HCT116 (cell line): Measurements from ENCODE around the gene SUPT3H. TPM values are rescaled to one million over a fixed set of nuclear protein-coding genes. Genes with fewer than 3 reads are reported as not detected.

ENCODE experiments used
- ATAC-seq: fragments of 200-7000 bp; cut with Tn5 transposase; 2 replicates; pipeline ENCODE4 v1.9.1; 2020; ENCODE audit warnings: mild to moderate bottlenecking, moderate library complexity
- BruUV-seq: library from RNA; stranded (reverse); fragments of 400-500 nt; replicated peaks from 2 replicates; lab custom pipeline; 2021; lab: Mats Ljungman, UMichigan
- CTCF ChIA-PET: fragments of 300-600 bp; sonication (Branson Sonifier 250); formaldehyde crosslinking; loops from one replicate; lab custom pipeline; 2021; ENCODE audit warnings: antibody characterized with exemption; lab: Charles Lee
- POLR2A ChIA-PET: fragments of 300-600, 350-600 bp; sonication (Branson Sonifier 250); formaldehyde crosslinking; loops from one replicate; lab custom pipeline; 2021; ENCODE audit warnings: antibody characterized with exemption; lab: Charles Lee
- RAD21 ChIA-PET, 2 experiments: fragments of 300-600 bp; sonication (Branson Sonifier 250); formaldehyde crosslinking; loops; one replicate each; lab custom pipeline; 2023; ENCODE audit warnings: low total read pairs in 2 of 2; ENCODE audit not compliant: uncharacterized antibody in 2 of 2, unreplicated experiment in 2 of 2, low non-redundant PET in 1 of 2; lab: Charles Lee
- DNase-seq: peaks from one replicate; pipeline ENCODE4 v3.0.0-alpha.2; 2010; ENCODE audit warnings: low read depth, low spot score
- H2AFZ ChIP-seq: fragments of 200-600 bp; shearing (Covaris generic), sonication (generic); 2 replicates; pipeline ENCODE4 v1.6.1; 2017; ENCODE audit warnings: low read depth, mixed run types, mixed read lengths, antibody characterized with exemption, low read length; ENCODE audit not compliant: poor library complexity, severe bottlenecking
- H3K27ac ChIP-seq: 2 replicates; pipeline ENCODE4 v1.5.1; 2012; ENCODE audit warnings: low read depth, low read length
- H3K27me3 ChIP-seq: fragments of 200-600 bp; sonication (generic); 2 replicates; pipeline ENCODE4 v1.6.1; 2016; ENCODE audit warnings: mixed run types, low read length, mixed read lengths; ENCODE audit not compliant: insufficient read depth
- H3K36me3 ChIP-seq, 2 experiments: fragments of 200-500 bp in 1 of 2; fragments of 200-600 bp in 1 of 2; sonication (Bioruptor generic) in 1 of 2; sonication (generic) in 1 of 2; 2 replicates each; pipeline versions ENCODE4 v1.5.1 to v1.6.1; 2014 to 2016; ENCODE audit warnings: low read length in 2 of 2, inconsistent platforms in 1 of 2, mixed read lengths in 1 of 2, mixed run types in 1 of 2; ENCODE audit not compliant: insufficient read depth in 2 of 2, control insufficient read depth in 1 of 2
- H3K4me1 ChIP-seq, 2 experiments: fragments of 200-600 bp in 1 of 2; sonication (generic) in 1 of 2; 2 replicates each; pipeline versions ENCODE4 v1.5.1 to v1.6.1; 2012 to 2017; ENCODE audit warnings: low read length in 2 of 2, inconsistent platforms in 1 of 2, mild to moderate bottlenecking in 1 of 2, mixed read lengths in 1 of 2, mixed run types in 1 of 2, moderate library complexity in 1 of 2; ENCODE audit not compliant: insufficient read depth in 2 of 2, control insufficient read depth in 1 of 2
- H3K4me2 ChIP-seq: fragments of 200-600 bp; sonication (generic); 2 replicates; pipeline ENCODE4 v1.6.1; 2017; ENCODE audit warnings: mixed run types, low read length, mixed read lengths
- H3K4me3 ChIP-seq, 2 experiments: fragments of 200-600 bp in 1 of 2; sonication (generic) in 1 of 2; replicated peaks in 1 of 2; 2 replicates each; pipeline ENCODE4 v1.5.1; 2011 to 2016; ENCODE audit warnings: low read length in 2 of 2, control low read depth in 1 of 2, low read depth in 1 of 2, mild to moderate bottlenecking in 1 of 2, mixed read lengths in 1 of 2, mixed run types in 1 of 2
- H3K79me2 ChIP-seq: fragments of 200-600 bp; sonication (generic); 2 replicates; pipeline ENCODE4 v1.6.1; 2017; ENCODE audit warnings: mild to moderate bottlenecking, mixed run types, low read length, moderate library complexity, mixed read lengths; ENCODE audit not compliant: insufficient read depth
- H3K9ac ChIP-seq: fragments of 200-600 bp; sonication (generic); 2 replicates; pipeline ENCODE4 v1.6.1; 2016; ENCODE audit warnings: low read length, mixed read lengths
- H3K9me2 ChIP-seq: fragments of 200-600 bp; sonication (generic), shearing (Covaris generic); 2 replicates; pipeline ENCODE4 v1.6.1; 2017; ENCODE audit warnings: mixed run types, mild to moderate bottlenecking, moderate library complexity; ENCODE audit not compliant: insufficient read depth
- H3K9me3 ChIP-seq, 2 experiments: fragments of 200-500 bp in 1 of 2; fragments of 200-600 bp in 1 of 2; sonication (Bioruptor generic) in 1 of 2; sonication (generic) in 1 of 2; 2 replicates each; pipeline ENCODE4 v1.6.1; 2014 to 2017; ENCODE audit warnings: low read length in 2 of 2, mixed read lengths in 2 of 2, inconsistent platforms in 1 of 2, low read depth in 1 of 2, mild to moderate bottlenecking in 1 of 2, mixed run types in 1 of 2, moderate library complexity in 1 of 2; ENCODE audit not compliant: control insufficient read depth in 1 of 2, insufficient read depth in 1 of 2
- H4K20me1 ChIP-seq: fragments of 200-600 bp; sonication (generic), shearing (Covaris generic); 2 replicates; pipeline ENCODE4 v1.6.1; 2017; ENCODE audit warnings: mixed run types, mild to moderate bottlenecking, moderate library complexity; ENCODE audit not compliant: insufficient read depth
- CEBPB ChIP-seq: IDR thresholded peaks from 2 replicates; pipeline ENCODE4 v1.6.1; 2012; ENCODE audit warnings: low read depth
- EGR1 ChIP-seq: IDR thresholded peaks from 2 replicates; pipeline ENCODE4 v1.6.1; 2012; ENCODE audit warnings: low read depth
- ELF1 ChIP-seq: IDR thresholded peaks from 2 replicates; pipeline ENCODE4 v1.6.1; 2012; ENCODE audit warnings: low read depth, borderline replicate concordance
- EZH2 ChIP-seq: fragments of 200-600 bp; sonication (generic); IDR thresholded peaks from 2 replicates; pipeline ENCODE4 v1.6.1; 2017; ENCODE audit warnings: antibody characterized with exemption, mixed run types
- EZH2phosphoT487 ChIP-seq: fragments of 200-600 bp; IDR thresholded peaks from 2 replicates; pipeline ENCODE4 v1.6.1; 2018; ENCODE audit warnings: antibody characterized with exemption, borderline replicate concordance
- JUND ChIP-seq: IDR thresholded peaks from 2 replicates; pipeline ENCODE4 v1.6.1; 2012
- MAX ChIP-seq: IDR thresholded peaks from 2 replicates; pipeline ENCODE4 v1.6.1; 2012
- RAD21 ChIP-seq: IDR thresholded peaks from 2 replicates; pipeline ENCODE4 v1.6.1; 2012; ENCODE audit warnings: low read depth, mild to moderate bottlenecking
- REST ChIP-seq: IDR thresholded peaks from 2 replicates; pipeline ENCODE4 v1.6.1; 2012; ENCODE audit warnings: low read depth
- SIN3A ChIP-seq: IDR thresholded peaks from 2 replicates; pipeline ENCODE4 v1.6.1; 2012; ENCODE audit warnings: low read depth
- SRF ChIP-seq: IDR thresholded peaks from 2 replicates; pipeline ENCODE4 v1.6.1; 2012; ENCODE audit warnings: low read depth
- TCF7L2 ChIP-seq: IDR thresholded peaks from 2 replicates; pipeline ENCODE4 v1.7.0; 2011; ENCODE audit warnings: borderline replicate concordance, inconsistent platforms; ENCODE audit not compliant: insufficient read depth, insufficient read length; ENCODE audit errors: extremely low read depth
- YY1 ChIP-seq: IDR thresholded peaks from 2 replicates; pipeline ENCODE4 v1.6.1; 2011; ENCODE audit warnings: low read length, low read depth, moderate library complexity, mild to moderate bottlenecking; ENCODE audit not compliant: insufficient replicate concordance; ENCODE audit errors: extremely low read depth
- ZBTB33 ChIP-seq: IDR thresholded peaks from 2 replicates; pipeline ENCODE4 v1.6.1; 2011; ENCODE audit warnings: mild to moderate bottlenecking, low read length, moderate library complexity; ENCODE audit not compliant: insufficient replicate concordance; ENCODE audit errors: extremely low read depth
- ZFX ChIP-seq: fragments of 450-650 bp; IDR thresholded peaks from 2 replicates; pipeline ENCODE4 v1.6.1; 2017
- intact Hi-C: fragments of 100-400 bp; cut with micrococcal nuclease; formaldehyde crosslinking; loops from 2 replicates; pipeline ENCODE4 v1.10.0; 2022
- total RNA-seq: library from RNA; stranded (reverse); gene quantifications from one replicate; pipeline ENCODE4 v1.2.1, GENCODE V29; 2021; ENCODE audit not compliant: unreplicated experiment

Gene SUPT3H
- total RNA-seq, 1 experiment from 2014 or later: 7.4 TPM

GRCh38 chr6:44942798-44943197, 434.9 kb downstream of the SUPT3H start:
- ChIA-PET RAD21 (no interaction called here), CTCF (no interaction called here), POLR2A (no interaction called here)
- Histone ChIP-seq H3K36me3 (no peaks in the 10 kb centered on the region), H3K27ac (no peak overlapping the region), H2AFZ (no peak overlapping the region), H3K4me2 (no peak overlapping the region), H3K9me2 (0 out of 2 replicates have a peak, but pooled peaks cover 3% of the 10 kb centered on the region), H3K4me3 (no peak overlapping the region), H3K27me3 (no peaks in the 10 kb centered on the region), H3K4me1 (no peaks in the 10 kb centered on the region), H3K9ac (no peak overlapping the region), H4K20me1 (no peaks in the 10 kb centered on the region), H3K9me3 (no peaks in the 10 kb centered on the region), H3K79me2 (no peaks in the 10 kb centered on the region)
- TF ChIP-seq ZFX (no peak), JUND (no peak), EGR1 (no peak), YY1 (no peak), REST (no peak), CEBPB (no peak), SIN3A (no peak)
- DNase-seq (no peak), ATAC-seq (no peak)
- BruUV-seq: no TSS peak
- intact Hi-C loops: no loop called here

- H3K36me3 ChIP-seq: no peaks in the 10 kb centered on the region
- H3K4me3 ChIP-seq: no peak overlapping the region
- no peak overlapping the region for H3K4me2 ChIP-seq
- H3K27me3 ChIP-seq: no peaks in the 10 kb centered on the region
- ChIA-PET RAD21 (no interaction called here), CTCF (no interaction called here), POLR2A (no interaction called here)
- no peaks in the 10 kb centered on the region for H4K20me1 ChIP-seq
- H3K27ac ChIP-seq: no peak overlapping the region
- no peaks in the 10 kb centered on the region for H3K9me3 ChIP-seq
- ATAC-seq (no peak), DNase-seq (no peak)
- no peak overlapping the region for H2AFZ ChIP-seq
- no peak for TF ChIP-seq EZH2
- no peak for TF ChIP-seq ELF1
- TF ChIP-seq SRF: no peak
- no peak for TF ChIP-seq TCF7L2
- TF ChIP-seq RAD21: no peak
- TF ChIP-seq ZBTB33: no peak
- no peak for TF ChIP-seq EZH2phosphoT487
- TF ChIP-seq JUND: no peak
- TF ChIP-seq MAX: no peak
- TF ChIP-seq ZFX: no peak
- intact Hi-C loops: no loop called here
- no peaks in the 10 kb centered on the region for H3K4me1 ChIP-seq
- H3K9me2 ChIP-seq: 0 out of 2 replicates have a peak, but pooled peaks cover 3% of the 10 kb centered on the region
- no peak overlapping the region for H3K9ac ChIP-seq
- BruUV-seq: no TSS peak
- H3K79me2 ChIP-seq: no peaks in the 10 kb centered on the region
Observed at GRCh38 chr6:44942201-44942600, 435.5 kb downstream of the SUPT3H start.
